Caki2 (cell line): ENCODE measurements around the gene IKZF3. TPM values are rescaled to one million over a fixed set of nuclear protein-coding genes. Genes with fewer than 3 reads are reported as not detected.
"Not testable (repeated sequence)": the region's sequence is repeated elsewhere in the genome, so short reads cannot be mapped to it uniquely, and the experiment has no call there.

Experiments
- DNase-seq: peaks from one replicate; pipeline ENCODE4 v3.0.0-alpha.2; 2015; ENCODE audit warnings: low read depth
- in situ Hi-C: cut with HindIII; loops from 2 replicates; pipeline ENCODE4 v1.10.0; 2016; ENCODE audit warnings: low sequenced_read_pairs, low pct_unique_long_range_greater_than_20kb, mixed read lengths
- total RNA-seq: library from RNA; depleted of rRNA; stranded (reverse); fragments of >200 nt; shearing (Covaris generic); gene quantifications from 2 replicates; pipeline ENCODE4 v1.2.3, GENCODE V29; 2014; ENCODE audit warnings: low replicate concordance

Gene IKZF3
- total RNA-seq, 1 experiment from 2014 or later, result not detected

DNA sequence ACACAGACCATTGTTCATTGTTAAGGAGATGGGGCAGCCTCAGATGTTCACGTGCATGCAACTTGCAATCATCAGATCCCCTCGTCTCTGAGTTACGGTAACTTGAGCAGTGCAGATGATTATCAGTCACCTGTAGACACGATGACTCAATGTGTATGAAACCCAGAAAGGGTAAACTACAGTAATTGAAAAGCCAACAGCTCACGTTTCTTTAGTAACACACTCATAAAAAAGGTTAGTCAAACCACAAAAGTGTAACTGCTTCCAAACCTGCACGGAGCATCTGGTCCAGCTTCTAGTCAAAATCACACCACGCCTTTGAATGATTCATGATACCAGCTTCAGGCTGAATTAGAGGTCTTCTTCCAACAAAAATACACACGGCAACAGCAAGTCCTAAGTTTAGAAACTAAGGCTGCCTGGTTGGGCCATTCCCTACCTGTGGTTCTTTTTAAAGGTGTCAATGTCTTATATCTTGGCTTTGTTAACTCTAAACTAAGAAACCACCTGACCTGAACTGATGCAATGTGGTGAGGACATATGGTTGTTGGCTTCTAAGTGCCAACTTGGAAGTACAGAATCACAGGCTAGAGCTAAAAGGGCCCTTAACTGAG is 94.0 kb downstream of the IKZF3 start:
- in situ Hi-C loops, result no loop called here
- peak; percentile 70 for DNase-seq

DNA sequence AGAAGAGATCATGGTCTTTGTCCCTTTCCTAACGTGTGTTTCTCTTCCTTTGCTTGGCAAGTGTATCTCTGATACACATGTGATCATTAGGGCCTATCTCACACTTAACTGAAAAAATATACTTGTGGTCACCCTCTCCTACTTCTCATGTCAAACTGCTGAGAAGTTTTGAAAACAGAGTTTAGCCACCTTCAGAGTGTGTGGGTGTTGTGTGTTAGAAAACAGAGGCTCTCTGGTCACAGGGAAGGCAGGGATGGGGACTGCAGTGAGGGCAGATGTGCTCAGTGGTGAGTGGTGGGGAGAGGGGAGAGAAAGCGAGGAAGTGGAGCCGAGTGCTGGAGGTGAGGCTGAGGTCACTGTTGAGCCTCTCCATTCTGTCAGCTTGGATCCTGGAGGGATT is 97.0 kb downstream of the IKZF3 start:
- in situ Hi-C loops, result no loop called here

DNA sequence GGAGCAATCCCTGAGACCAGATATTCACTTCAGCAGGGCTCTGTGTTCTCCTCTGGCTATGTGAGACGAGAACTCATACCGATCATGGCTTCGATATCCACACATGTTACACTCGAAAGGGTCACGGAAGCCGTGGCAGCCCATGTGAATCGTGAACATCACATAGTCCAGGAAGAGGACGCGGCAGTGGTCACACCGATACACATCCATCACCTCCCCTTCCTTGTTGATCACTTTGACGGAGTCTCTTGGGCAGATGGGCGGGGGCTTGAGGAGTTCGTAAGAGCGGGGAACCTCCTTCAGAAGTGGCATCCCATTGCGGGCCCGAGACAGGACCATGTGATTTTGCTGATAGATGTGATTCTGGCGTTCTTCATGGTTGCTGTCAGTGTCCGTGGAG is 98.3 kb downstream of the IKZF3 start:
- in situ Hi-C loops, result no loop called here
- DNase-seq, result no peak

More for the DNA sequence above, 97.0 kb downstream of the IKZF3 start:
- no peak for DNase-seq

DNA sequence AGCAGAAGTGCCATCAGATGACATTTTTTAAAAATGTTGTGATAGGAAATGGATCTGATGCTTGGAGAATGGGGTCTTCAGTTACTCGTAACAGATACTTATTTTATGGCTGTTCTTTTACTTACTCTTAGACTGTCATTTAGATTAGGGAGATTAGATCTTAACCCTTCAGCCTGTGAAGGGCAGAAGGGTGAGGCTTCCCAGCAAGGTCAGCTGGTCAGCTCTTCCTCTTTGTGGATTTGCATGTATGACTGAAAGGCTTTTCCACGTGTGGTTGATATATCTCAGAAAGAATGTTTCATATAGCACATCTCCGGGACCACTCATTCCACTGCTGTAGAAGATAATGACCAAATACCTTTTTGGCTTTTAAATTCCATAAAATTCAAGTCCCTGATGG is 98.9 kb downstream of the IKZF3 start:
- DNase-seq, result no peak
- in situ Hi-C loops, result no loop called here

DNA sequence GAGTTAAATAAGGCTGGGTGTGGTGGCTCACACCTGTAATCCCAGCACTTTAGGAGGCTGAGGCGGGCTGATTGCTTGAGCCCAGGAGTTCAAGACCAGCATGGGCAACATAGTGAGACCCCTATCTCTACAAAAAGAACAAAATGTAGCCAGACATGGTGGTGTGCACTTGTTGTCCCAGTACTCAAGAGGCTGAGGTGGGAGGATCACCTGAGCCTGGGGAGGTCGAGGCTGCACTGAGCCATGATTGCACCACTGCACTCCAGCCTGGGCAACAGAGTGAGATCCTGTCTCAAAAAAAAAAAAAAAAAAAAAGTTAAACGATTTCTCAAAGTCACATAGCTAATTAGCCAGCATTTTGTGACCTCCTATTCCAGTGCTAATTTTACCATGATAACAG is 99.9 kb downstream of the IKZF3 start:
- DNase-seq, in situ Hi-C loops: not testable (repeated sequence)

DNA sequence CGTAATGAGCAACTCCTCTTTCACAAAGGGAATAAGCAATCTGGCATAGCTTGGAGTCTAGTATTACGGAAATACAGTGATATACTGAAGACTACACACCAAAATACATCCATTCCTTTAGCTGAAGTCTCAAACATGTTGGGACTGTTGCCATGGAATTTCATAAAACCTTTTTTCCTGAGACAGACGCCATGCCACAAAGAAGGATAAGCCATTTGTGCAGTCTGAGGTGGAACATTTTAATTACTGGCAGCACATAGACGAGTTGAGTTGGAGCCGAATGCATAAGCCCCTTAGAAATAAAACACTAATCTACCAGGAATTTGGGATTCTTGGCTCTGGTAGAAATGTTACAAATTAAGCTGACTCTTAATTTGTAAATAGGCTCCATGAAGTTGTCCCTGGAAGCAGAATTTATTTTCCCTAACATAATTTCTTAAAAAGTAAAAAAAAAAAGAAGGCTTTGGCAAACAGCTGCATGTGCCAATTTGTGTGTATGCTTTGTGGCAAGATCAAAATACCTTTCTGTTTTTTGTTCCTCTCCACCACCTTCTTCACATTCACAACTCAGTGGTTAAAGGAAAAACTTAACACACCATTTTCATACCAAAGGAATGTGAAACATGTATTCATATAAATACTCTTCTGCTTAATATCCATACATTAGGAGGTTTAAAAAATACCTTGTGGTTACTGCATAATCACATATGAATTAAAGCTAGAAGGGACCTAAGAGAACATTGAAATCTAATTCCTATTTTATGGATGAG is 100.9 kb downstream of the IKZF3 start:
- in situ Hi-C loops, result no loop called here
- DNase-seq, result no peak

DNA sequence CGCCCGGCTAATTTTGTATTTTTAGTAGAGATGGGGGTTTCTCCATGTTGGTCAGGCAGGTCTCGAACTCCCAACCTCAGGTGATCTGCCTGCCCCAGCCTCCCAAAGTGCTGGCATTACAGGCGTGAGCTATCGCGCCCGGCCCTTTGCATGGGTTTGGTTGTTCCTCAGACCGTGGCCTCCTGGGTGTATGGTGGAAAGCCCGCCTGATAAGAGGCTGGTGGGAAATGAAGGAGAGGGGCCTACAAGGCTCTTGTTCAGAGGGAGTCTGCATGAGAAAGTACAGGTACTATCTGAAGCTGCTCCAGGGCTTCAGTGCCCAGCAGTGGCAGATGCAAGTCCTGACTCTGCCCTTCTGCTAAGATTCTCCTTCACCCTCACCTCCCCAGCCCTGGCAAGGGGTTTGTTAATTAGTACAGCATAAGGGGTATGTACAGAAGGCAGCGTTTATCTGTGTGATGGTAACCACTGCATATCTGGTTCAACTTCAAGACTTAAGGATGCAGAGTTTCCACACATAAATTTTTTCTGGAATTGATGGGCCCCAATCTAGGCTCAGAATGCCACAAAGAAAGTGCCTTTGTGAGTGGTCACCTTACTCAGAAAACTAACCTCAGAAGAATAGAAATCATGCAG is 102.1 kb downstream of the IKZF3 start:
- DNase-seq, result no peak
- in situ Hi-C loops, result no loop called here

DNA sequence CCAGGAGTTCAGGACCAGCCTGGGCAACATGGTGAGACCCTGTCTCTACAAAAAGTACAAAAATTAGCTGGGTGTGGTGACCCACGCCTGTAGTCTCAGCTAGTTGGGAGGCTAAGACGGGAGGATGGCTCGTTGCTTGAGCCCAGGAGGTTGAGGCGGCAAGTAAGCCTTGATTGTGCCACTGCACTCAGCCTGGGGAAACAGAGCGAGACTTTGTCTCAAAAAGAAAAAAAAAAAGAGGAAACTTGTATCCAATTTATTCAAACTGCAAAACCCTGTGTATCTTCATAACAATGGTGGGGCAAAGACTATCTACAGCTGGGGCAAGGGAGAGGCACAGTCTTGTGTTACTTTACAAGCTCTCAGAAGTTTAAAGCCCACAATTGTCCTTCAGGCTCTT is 104.9 kb downstream of the IKZF3 start:
- DNase-seq, result no peak
- in situ Hi-C loops, result no loop called here

DNA sequence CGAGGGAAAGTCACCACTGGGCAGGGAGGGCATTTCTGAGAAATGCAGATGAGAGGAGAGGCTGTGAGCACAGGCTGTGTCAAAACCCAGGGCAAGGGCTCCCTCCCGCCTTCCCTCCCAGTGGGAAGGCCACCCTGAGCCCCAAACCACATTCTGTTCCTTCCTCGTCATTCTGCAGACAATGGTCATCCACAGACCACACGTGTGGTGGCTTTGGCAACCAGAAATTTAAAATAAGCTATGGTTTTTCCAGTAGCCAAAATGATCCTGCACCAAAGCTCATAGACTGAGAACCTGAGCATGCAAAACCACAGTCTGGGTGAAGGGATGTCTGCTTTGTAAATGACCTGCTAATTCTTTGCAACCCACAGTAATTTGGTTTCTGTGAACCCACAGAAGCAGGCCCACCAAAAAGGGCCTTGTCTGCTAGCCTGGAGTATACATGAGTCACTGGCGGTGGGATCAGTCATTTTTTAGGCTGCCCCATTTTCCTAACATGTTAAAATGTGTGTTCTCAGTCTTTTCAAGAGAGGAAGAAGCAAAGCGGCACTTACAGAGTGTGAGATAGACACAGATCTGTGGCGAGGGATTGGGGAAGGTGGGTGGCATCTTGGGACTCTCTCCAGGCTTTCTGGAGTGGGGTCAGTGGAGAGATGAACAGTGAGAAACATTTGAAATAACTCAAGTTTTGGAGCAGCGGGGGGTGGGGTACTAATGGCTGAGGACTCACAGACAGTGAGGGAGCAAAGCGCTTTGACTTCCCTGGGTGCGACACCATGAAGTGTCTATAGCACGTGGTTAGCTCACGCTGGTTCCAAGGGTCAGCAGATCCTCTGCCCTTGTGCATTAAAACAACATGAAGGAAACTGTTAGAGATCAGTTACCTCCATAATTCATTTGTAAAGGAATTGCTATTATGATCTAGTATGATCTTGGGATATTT is 105.9 kb downstream of the IKZF3 start:
- no peak for DNase-seq
- in situ Hi-C loops, result no loop called here

DNA sequence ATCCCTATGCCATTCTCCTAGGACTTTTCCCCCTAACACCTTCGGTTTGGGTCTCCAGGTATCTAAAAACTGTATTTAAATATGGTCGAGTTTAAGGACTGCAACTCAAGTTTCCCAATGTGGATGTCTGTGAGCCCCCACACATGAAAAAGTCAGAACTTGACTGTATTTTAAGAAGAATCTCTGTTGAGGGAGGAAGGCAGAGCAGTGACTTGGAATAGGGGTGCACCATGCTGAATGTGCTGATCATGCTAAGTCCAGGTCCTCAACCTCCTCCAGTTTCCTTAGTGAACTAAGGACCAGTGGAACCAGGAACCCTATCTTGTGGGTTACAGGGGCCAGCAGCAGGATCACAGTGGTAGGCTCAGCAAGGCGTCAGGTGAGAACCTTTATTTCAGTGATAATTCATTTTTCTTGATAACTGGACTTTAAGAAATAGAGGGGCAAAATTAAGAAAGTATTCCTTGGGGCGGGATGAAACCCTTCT is 106.9 kb downstream of the IKZF3 start:
- in situ Hi-C loops, result no loop called here
- no peak for DNase-seq

DNA sequence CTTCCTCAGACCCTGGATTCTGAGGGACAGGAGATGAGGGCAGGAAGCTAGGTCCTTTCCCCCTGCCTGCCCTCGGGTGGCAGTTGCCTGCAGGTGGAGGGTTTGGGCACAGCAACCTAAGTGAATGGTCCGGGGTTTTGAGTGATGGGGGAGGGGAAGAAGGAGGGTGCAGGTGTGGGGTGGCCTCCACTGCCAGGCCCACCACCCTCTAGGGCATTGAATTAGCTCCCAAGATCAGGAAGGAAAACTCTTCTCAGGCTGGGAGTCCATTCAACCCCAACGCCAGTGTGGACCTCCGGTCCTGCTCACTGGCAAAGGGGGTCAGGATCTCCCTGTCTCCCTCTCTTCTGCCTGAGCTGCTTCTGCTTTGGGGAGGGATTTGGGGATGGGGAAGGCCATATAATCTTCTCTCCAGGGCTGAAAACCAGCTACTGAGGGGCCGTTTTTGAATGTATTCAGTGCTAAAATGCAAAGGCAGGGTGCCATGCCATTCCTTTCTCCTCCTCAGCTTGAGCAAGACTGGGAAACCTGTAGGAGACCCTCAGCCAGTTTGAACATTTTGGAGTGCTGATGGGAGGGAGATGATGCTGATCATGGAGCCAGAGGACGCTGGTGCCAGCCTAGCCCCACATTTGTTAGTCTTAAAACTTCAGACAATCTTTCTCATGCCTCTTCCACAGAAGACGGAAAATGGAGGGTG is 107.6 kb downstream of the IKZF3 start:
- in situ Hi-C loops, result no loop called here
- no peak for DNase-seq

DNA sequence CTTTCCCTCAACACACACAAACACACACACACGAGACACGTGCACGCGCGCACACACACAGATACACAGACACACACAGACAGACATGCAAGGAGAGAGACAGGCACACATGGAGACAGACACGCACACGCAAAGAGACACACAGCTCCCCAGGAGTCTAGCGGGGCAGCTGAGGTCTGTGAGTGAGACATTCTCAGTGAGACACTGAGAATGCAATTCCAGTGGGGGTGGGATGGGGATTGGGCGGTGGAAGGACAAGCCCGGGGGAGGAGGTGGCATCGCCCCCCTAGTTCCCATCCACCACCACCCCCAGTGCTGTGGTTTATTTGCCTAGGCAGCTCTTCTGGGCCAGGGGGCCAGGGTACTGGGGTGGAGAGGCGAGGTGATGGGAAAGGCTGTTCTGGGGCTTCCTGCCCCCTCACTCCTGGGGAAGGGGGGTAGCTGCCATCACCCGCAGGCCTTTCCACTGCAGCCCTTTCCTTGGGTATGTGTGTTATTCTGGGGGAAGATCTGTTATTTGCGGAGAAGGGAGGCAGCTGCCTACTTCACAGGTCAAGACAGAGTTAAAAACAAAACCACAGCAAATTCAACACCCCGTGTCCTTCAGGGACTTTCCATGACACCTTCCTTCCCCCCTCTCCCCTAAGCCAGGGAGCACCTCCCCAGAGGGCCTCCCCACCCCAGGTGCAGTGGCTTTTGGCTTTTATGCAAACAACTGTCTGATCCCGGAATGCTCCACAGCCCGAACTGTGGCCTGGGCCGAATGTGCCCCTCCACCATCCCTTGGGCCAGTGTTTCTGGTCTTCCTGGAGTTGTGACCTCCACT is 108.3 kb downstream of the IKZF3 start:
- in situ Hi-C loops, result no loop called here
- DNase-seq, result no peak

DNA sequence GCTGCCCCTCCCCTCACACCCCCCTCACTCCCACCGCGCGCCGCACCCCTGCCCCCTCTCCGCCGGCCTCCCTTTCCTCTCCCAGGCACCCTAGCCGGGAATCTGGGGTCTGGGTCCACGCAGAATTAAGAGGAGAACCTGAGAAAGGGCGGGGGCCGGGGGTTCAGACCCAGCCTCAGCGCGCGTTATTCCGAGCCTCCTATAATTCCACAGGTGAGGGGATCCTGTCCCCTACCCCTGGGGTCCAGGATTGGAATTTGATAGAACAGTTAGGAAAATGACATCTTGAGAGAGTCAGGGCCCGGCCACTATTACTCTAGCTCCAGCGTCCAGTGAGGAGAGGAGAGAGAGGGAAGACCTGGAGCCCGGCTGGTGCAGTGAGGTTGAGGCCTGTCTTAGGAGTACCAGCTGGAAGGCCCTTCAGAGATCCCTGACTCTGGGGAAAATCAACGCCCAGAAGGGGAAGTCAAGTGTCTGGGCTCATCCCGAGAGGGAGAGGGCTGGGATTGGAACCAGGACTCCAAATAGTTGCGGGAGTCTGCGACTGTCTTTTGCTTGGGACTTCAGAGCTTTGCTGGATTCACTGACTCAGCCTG is 109.1 kb downstream of the IKZF3 start:
- in situ Hi-C loops, result no loop called here
- DNase-seq, result no peak

DNA sequence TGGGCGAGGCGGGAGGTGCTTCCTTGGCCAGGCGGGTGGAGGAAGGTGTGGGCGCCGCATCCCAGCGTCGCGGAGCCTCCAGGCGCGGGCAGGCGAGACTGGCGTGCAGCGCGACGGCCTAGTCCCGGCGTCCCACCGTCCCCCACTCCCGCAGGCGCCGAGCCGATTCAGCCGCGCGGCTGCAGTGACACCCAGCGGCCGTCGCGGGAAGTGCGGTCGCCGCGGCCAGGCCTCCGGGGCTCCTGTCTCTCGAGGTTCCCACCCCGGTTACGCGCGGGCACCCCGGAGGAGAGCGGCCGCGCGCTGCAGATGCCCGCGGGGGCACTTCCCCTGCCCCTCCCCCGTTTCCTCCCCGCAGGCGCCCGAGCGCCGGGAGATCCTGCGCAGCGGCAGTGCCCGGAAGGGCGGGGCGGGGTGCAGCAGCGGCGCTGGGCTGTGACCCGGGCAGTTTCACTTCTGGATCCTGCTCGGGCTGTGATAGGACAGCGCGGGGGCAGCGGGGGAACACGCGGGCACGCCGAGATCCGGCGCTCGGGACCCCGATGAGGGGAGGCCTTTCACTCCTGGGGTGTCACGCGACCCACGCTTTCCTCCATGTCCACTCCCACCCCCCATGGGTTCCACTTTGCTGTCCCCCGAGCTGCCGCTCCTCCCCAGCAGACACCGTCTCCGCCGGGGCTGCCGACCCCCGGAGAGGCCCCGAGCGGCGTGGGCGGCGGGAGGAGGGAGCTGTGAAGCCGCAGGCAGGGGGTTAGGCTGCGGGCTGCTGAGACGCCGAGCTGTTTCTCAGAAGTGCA is 109.8 kb downstream of the IKZF3 start:
- DNase-seq, result peak; percentile 99
- in situ Hi-C loops, result no loop called here

DNA sequence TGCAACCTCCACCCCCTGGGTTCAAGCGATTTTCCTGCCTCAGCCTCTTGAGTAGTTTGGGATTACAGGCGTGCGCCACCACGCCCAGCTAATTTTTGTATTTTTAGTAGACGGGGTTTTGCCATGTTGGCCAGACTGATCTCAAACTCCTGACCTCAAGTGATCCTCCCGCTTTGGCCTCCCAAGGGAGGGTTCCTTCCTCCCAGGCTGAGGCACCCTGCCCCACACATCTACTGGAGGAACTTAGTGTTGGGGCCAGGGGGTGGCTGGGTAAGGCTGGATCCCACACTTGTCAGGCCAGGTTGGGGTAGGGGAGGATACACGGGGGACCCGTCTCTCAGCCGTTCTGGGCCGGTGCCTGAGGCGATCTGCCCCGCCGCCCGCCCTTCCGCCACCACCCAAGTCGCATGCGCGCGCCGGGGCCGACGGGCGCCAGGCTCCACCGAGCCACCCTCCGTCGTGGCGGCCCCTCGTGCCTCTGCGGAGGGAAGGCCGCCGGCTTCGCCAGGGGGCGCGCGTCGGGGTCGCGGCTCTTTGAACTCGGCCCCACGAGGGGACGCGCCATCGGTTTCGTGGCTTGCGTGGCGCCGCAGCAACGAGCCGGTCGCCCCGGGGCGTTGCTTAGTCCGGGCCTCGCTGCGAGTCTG is 110.5 kb downstream of the IKZF3 start:
- in situ Hi-C loops, result no loop called here
- no peak for DNase-seq
